GM10248 (cell line): ENCODE data around the gene ZNF552.
"Not testable (repeated sequence)": the region's sequence is repeated elsewhere in the genome, so short reads cannot be mapped to it uniquely, and the experiment has no call there.

Experiments
- CTCF ChIA-PET: fragments of 300-600 bp; sonication (Branson Sonifier 250); formaldehyde crosslinking; extraction: SDS; loops from one replicate; lab custom pipeline; 2021; ENCODE audit warnings: antibody characterized with exemption; lab: Yijun Ruan, JAX
- POLR2A ChIA-PET: fragments of 350-650 bp; sonication (Branson Sonifier 250); formaldehyde crosslinking; extraction: SDS; loops from one replicate; lab custom pipeline; 2020; ENCODE audit warnings: antibody characterized with exemption; lab: Yijun Ruan, JAX
- DNase-seq: peaks from one replicate; pipeline ENCODE4 v3.0.0; 2012; ENCODE audit errors: extremely low spot score
- CTCF ChIP-seq: IDR thresholded peaks from 2 replicates; pipeline ENCODE4 v1.5.1; 2012; ENCODE audit warnings: mild to moderate bottlenecking, low read depth; ENCODE audit errors: extremely low read depth, missing control alignments, control extremely low read depth

Gene ZNF552

GRCh38 chr19:57800696-57801095, 14.0 kb downstream of the ZNF552 start:
- ChIA-PET CTCF (interaction anchor here (0.8 to 1.5 kb wide), 4 partner anchors 18 to 103 kb away, joined by 3 read pairs; partner anchors contain the start of genes ZNF587 and ZNF587B), POLR2A (interaction anchor here (0.6 kb wide), 1 partner anchor 583 kb away, joined by 3 read pairs; no protein-coding TSS in a partner anchor)
- DNase-seq = no peak
- no peak for TF ChIP-seq CTCF

DNA sequence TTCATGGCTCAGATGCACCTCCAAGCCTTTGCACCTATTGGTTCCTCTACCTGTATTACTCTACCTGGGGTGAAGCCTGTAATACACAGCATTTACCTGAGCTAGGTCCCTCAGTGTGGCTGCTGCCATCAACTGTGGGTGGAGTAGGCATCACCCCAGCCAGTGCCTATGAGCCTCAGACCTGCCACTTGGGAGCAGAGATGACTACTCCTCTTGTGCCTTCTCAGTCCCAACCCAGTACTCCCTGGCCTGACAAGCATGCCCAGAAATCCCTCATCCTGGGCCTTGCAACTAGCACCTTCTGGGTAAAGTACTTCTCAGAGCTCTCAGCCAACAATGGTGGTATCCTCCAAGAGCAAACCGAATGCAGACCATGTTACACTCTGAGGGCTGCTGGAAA, 18.1 kb downstream of the ZNF552 start:
- CTCF ChIA-PET, POLR2A ChIA-PET, DNase-seq: not testable (repeated sequence)

GRCh38 chr19:57789288-57789687, 25.4 kb downstream of the ZNF552 start:
- ChIA-PET CTCF (no interaction called here), POLR2A (no interaction called here)
- TF ChIP-seq CTCF = no peak
- no peak for DNase-seq

- no peak for TF ChIP-seq CTCF
- CTCF ChIA-PET = no interaction called here
- POLR2A ChIA-PET = no interaction called here
- DNase-seq = no peak
These were observed 26.5 kb downstream of the ZNF552 start for GRCh38 chr19:57788114-57788692.

DNA sequence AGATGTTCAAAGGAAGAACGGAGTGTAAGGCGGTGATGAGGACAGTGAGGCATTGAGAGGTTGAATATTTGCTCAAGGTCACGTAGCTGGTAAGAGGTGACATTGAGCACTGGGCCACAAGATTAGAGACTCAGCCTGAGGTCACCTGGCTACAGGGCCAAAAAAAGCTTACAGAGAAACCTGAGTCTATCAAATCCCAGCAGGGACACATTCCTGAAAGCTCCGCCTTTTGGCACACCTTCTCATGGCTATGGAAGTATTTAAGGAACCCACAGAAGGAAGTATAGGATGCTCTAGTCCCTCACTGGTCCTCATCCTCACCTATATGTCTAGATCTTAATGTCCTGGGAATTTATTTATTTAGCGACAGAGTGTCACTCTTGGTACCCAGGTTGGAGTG, 27.8 kb downstream of the ZNF552 start:
- no peak for TF ChIP-seq CTCF
- DNase-seq = no peak
- ChIA-PET CTCF (no interaction called here), POLR2A (no interaction called here)

DNA sequence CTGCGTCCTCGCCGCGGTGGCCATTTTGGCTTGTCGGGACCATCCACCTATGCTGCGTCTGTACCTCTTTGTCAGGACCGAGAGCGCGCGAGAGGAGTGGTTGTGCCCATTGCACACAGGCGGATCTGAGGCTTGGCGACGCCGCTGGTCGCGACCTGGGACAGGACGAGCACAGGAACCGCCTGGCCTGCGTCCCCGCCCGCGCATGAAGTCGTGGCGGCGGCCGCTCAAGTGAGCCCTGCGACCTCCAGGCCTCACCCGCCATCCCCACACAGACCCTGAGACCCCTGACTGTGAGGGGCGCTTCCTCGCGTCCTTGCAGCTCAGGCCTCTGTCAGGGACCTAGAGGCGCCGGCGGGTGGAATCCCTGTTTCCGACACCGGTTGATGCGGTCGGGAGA, 28.4 kb downstream of the ZNF552 start:
- CTCF ChIA-PET = no interaction called here
- DNase-seq = no peak
- POLR2A ChIA-PET = no interaction called here
- TF ChIP-seq CTCF = no peak

DNA sequence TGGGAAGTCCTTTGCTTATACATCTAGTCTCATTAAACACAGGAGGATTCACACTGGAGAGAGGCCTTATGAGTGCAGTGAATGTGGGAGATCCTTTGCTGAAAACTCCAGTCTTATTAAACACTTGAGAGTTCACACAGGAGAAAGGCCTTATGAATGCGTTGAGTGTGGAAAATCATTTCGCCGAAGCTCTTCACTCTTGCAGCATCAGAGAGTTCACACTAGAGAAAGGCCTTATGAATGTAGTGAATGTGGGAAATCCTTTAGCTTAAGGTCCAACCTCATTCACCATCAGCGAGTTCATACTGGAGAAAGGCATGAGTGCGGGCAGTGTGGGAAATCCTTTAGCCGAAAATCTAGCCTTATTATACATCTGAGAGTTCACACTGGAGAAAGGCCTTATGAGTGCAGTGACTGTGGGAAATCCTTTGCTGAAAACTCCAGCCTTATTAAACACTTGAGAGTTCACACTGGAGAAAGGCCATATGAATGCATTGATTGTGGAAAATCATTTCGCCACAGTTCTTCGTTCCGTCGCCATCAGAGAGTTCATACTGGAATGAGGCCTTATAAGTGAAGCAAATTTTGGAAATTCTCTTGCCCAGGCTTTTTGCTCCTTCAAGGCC, 35.4 kb downstream of the ZNF552 start:
- ChIA-PET CTCF (interaction anchor here (2.0 kb wide), 1 partner anchor 10 kb away, joined by 5 read pairs; the partner anchor contains the start of gene ZNF586), POLR2A (no interaction called here)
- no peak for TF ChIP-seq CTCF

More for the DNA sequence above, 35.4 kb downstream of the ZNF552 start:
- DNase-seq = no peak
